Astrocyte (in vitro differentiated cells and primary cell): ENCODE data around the gene FADS2.

ENCODE experiments used
- EZH2 ChIP-seq: IDR thresholded peaks from 2 replicates; pipeline ENCODE4 v1.6.1; 2012; ENCODE audit warnings: mild to moderate bottlenecking, low read length, inconsistent platforms; ENCODE audit not compliant: insufficient read depth
- TF ChIP-seq, protein P1 (sequence below): IDR thresholded peaks from 2 replicates; pipeline ENCODE4 v1.5.1; 2011; ENCODE audit warnings: low read depth, mild to moderate bottlenecking, inconsistent platforms, low read length, moderate library complexity; ENCODE audit not compliant: insufficient read depth

DNA sequence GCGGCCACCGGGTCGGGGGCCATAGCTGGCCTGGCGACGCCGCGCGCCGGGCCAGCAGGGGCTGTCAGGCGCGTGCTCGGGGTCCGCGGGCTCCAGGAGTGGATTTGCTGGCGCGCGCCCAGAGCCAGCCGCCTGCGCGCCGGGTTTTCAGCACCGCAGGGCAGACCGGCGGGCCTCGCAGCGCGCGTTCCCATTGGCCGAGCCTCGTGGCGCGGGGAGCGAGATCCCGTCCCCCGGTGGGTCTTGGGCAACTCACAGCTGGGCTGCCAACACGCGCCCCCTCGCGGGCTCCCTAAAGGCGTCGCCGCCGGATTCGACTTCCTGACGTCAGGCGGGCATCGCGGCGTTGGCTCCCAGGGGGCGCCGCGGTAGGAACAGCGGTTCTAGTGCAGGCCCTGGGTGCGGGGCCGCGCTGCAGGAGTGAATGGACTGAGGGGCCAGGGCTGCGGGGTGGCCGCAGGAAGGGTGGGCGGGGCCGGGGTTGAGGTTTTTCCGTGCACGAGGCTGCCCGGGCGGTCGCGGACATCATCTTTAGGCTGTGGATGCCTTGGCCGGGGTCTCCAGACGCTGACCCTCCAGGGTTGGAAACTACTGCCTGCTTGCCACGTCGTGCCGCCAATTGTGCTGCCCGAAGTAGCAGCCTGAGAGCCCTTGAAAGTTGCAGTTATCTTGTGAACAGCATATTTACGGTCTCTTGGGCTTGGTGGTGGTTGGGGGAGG lies 11.2 kb upstream of the FADS2 start, which contains the start of gene FADS1:
- TF ChIP-seq, protein P1, sequence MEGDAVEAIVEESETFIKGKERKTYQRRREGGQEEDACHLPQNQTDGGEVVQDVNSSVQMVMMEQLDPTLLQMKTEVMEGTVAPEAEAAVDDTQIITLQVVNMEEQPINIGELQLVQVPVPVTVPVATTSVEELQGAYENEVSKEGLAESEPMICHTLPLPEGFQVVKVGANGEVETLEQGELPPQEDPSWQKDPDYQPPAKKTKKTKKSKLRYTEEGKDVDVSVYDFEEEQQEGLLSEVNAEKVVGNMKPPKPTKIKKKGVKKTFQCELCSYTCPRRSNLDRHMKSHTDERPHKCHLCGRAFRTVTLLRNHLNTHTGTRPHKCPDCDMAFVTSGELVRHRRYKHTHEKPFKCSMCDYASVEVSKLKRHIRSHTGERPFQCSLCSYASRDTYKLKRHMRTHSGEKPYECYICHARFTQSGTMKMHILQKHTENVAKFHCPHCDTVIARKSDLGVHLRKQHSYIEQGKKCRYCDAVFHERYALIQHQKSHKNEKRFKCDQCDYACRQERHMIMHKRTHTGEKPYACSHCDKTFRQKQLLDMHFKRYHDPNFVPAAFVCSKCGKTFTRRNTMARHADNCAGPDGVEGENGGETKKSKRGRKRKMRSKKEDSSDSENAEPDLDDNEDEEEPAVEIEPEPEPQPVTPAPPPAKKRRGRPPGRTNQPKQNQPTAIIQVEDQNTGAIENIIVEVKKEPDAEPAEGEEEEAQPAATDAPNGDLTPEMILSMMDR = peak; percentile 27
- no peak for TF ChIP-seq EZH2
